Hematopoietic multipotent progenitor cell treated with erythropoietin and hydrocortisone succinate and interleukin-3 and kit ligand, for 15 days (in vitro differentiated cells): ENCODE measurements around the gene SEMA5A.

Experiments used
- DNase-seq: peaks from one replicate; pipeline ENCODE4 v3.0.0-alpha.2; 2015; ENCODE audit warnings: low spot score

The SEMA5A gene

GRCh38 chr5:9105851-9106250 is 440.0 kb downstream of the SEMA5A start:
- no peak for DNase-seq

GRCh38 chr5:9104571-9105339 is 441.1 kb downstream of the SEMA5A start:
- DNase-seq, result no peak

GRCh38 chr5:9103290-9103689 is 442.6 kb downstream of the SEMA5A start:
- no peak for DNase-seq

- no peak for DNase-seq
These were observed 446.2 kb downstream of the SEMA5A start for GRCh38 chr5:9099689-9100088.

- no peak for DNase-seq
These were observed 446.9 kb downstream of the SEMA5A start for GRCh38 chr5:9098990-9099389.

- no peak for DNase-seq
These were observed 451.3 kb downstream of the SEMA5A start for GRCh38 chr5:9094582-9094981.

- DNase-seq, result no peak
These were observed 453.8 kb downstream of the SEMA5A start for GRCh38 chr5:9091896-9092662.

GRCh38 chr5:9090381-9091026 is 455.4 kb downstream of the SEMA5A start:
- DNase-seq, result no peak

GRCh38 chr5:9089893-9090292 is 456.0 kb downstream of the SEMA5A start:
- no peak for DNase-seq

GRCh38 chr5:9082996-9083395 is 462.9 kb downstream of the SEMA5A start:
- DNase-seq, result no peak

GRCh38 chr5:9072701-9073100 is 473.2 kb downstream of the SEMA5A start:
- no peak for DNase-seq

- DNase-seq, result no peak
These were observed 474.4 kb downstream of the SEMA5A start for GRCh38 chr5:9071524-9071923.

GRCh38 chr5:9071074-9071473 is 474.8 kb downstream of the SEMA5A start:
- no peak for DNase-seq

- no peak for DNase-seq
These were observed 476.2 kb downstream of the SEMA5A start for GRCh38 chr5:9069650-9070049.

- DNase-seq, result no peak
These were observed 478.7 kb downstream of the SEMA5A start for GRCh38 chr5:9067154-9067553.

GRCh38 chr5:9066349-9066748 is 479.5 kb downstream of the SEMA5A start:
- DNase-seq, result no peak

GRCh38 chr5:9063615-9064245 is 482.1 kb downstream of the SEMA5A start:
- DNase-seq, result no peak

GRCh38 chr5:9062873-9063272 is 483.0 kb downstream of the SEMA5A start:
- DNase-seq, result no peak

GRCh38 chr5:9059920-9060691 is 485.8 kb downstream of the SEMA5A start:
- DNase-seq, result no peak

GRCh38 chr5:9058666-9059065 is 487.2 kb downstream of the SEMA5A start:
- DNase-seq, result no peak

GRCh38 chr5:9058161-9058560 is 487.7 kb downstream of the SEMA5A start:
- no peak for DNase-seq
